ENCODE measurements around the gene RAB14.

RAB14 gene

GRCh38 chr9:121239071-121239470 lies 37.4 kb upstream of the RAB14 start:
- TF ChIP-seq POLR2AphosphoS5 (IDR thresholded peaks at IDR 0.05; ENCODE audit: borderline replicate concordance, low read depth, low read length), result no peak
- no peak for TF ChIP-seq EZH2 (IDR thresholded peaks at IDR 0.05)
- TF ChIP-seq FOXP2 (optimal IDR thresholded peaks at IDR 0.05; ENCODE audit: control extremely low read depth, extremely low read length, insufficient read depth), result no peak
- Histone ChIP-seq H3K9me3 (ENCODE audit: low read depth, low read length) (no peaks in the 10 kb centered on the region), H3K36me3 (ENCODE audit: insufficient read depth, low read length) (no peaks in the 10 kb centered on the region), H3K27ac (no peak overlapping the region), H3K4me3 (no peak overlapping the region), H3K9ac (ENCODE audit: insufficient read length) (no peak overlapping the region)
- no peak for DNase-seq (ENCODE audit: low read depth, low spot score)

- TF ChIP-seq FOXP2 (optimal IDR thresholded peaks at IDR 0.05; ENCODE audit: control extremely low read depth, extremely low read length, insufficient read depth) (no peak), POLR2AphosphoS5 (IDR thresholded peaks at IDR 0.05; ENCODE audit: borderline replicate concordance, low read depth, low read length) (no peak), EZH2 (IDR thresholded peaks at IDR 0.05) (no peak)
- H3K27ac ChIP-seq, result no peak overlapping the region
- H3K9me3 ChIP-seq (ENCODE audit: low read depth, low read length), result no peaks in the 10 kb centered on the region
- H3K9ac ChIP-seq (ENCODE audit: insufficient read length), result no peak overlapping the region
- no peak overlapping the region for H3K4me3 ChIP-seq
- no peak for DNase-seq (ENCODE audit: low read depth, low spot score)
- H3K36me3 ChIP-seq (ENCODE audit: insufficient read depth, low read length), result no peaks in the 10 kb centered on the region
These were observed 36.2 kb upstream of the RAB14 start for GRCh38 chr9:121237916-121238315.

GRCh38 chr9:121235512-121235911 lies 33.8 kb upstream of the RAB14 start:
- Histone ChIP-seq H3K4me3 (no peak overlapping the region), H3K27ac (no peak overlapping the region), H3K9ac (ENCODE audit: insufficient read length) (no peak overlapping the region), H3K9me3 (ENCODE audit: low read depth, low read length) (no peaks in the 10 kb centered on the region), H3K36me3 (ENCODE audit: insufficient read depth, low read length) (no peaks in the 10 kb centered on the region)
- no peak for DNase-seq (ENCODE audit: low read depth, low spot score)
- no peak for TF ChIP-seq FOXP2 (optimal IDR thresholded peaks at IDR 0.05; ENCODE audit: control extremely low read depth, extremely low read length, insufficient read depth)
- TF ChIP-seq EZH2 (IDR thresholded peaks at IDR 0.05), result no peak
- no peak for TF ChIP-seq POLR2AphosphoS5 (IDR thresholded peaks at IDR 0.05; ENCODE audit: borderline replicate concordance, low read depth, low read length)

- Histone ChIP-seq H3K9ac (ENCODE audit: insufficient read length) (no peak overlapping the region), H3K9me3 (ENCODE audit: low read depth, low read length) (no peaks in the 10 kb centered on the region), H3K27ac (no peak overlapping the region), H3K36me3 (ENCODE audit: insufficient read depth, low read length) (no peaks in the 10 kb centered on the region), H3K4me3 (no peak overlapping the region)
- no peak for DNase-seq (ENCODE audit: low read depth, low spot score)
- TF ChIP-seq EZH2 (IDR thresholded peaks at IDR 0.05) (no peak), POLR2AphosphoS5 (IDR thresholded peaks at IDR 0.05; ENCODE audit: borderline replicate concordance, low read depth, low read length) (no peak), FOXP2 (optimal IDR thresholded peaks at IDR 0.05; ENCODE audit: control extremely low read depth, extremely low read length, insufficient read depth) (no peak)
These were observed 33.1 kb upstream of the RAB14 start for GRCh38 chr9:121234832-121235161.

- Histone ChIP-seq H3K9me3 (ENCODE audit: low read depth, low read length) (no peaks in the 10 kb centered on the region), H3K36me3 (ENCODE audit: insufficient read depth, low read length) (no peaks in the 10 kb centered on the region), H3K9ac (ENCODE audit: insufficient read length) (no peak overlapping the region), H3K27ac (no peak overlapping the region), H3K4me3 (no peak overlapping the region)
- TF ChIP-seq EZH2 (IDR thresholded peaks at IDR 0.05) (no peak), POLR2AphosphoS5 (IDR thresholded peaks at IDR 0.05; ENCODE audit: borderline replicate concordance, low read depth, low read length) (no peak), FOXP2 (optimal IDR thresholded peaks at IDR 0.05; ENCODE audit: control extremely low read depth, extremely low read length, insufficient read depth) (no peak)
- no peak for DNase-seq (ENCODE audit: low read depth, low spot score)
These were observed 32.5 kb upstream of the RAB14 start for GRCh38 chr9:121233906-121234831.

- H3K9me3 ChIP-seq (ENCODE audit: low read depth, low read length), result no peaks in the 10 kb centered on the region
- no peak for TF ChIP-seq POLR2AphosphoS5 (IDR thresholded peaks at IDR 0.05; ENCODE audit: borderline replicate concordance, low read depth, low read length)
- TF ChIP-seq FOXP2 (optimal IDR thresholded peaks at IDR 0.05; ENCODE audit: control extremely low read depth, extremely low read length, insufficient read depth), result no peak
- TF ChIP-seq EZH2 (IDR thresholded peaks at IDR 0.05), result no peak
- no peak for DNase-seq (ENCODE audit: low read depth, low spot score)
- no peak overlapping the region for H3K9ac ChIP-seq (ENCODE audit: insufficient read length)
- no peak overlapping the region for H3K4me3 ChIP-seq
- no peaks in the 10 kb centered on the region for H3K36me3 ChIP-seq (ENCODE audit: insufficient read depth, low read length)
- no peak overlapping the region for H3K27ac ChIP-seq
These were observed 30.6 kb upstream of the RAB14 start for GRCh38 chr9:121232251-121232650.

GRCh38 chr9:121230256-121230655 lies 28.6 kb upstream of the RAB14 start:
- Histone ChIP-seq H3K9me3 (ENCODE audit: low read depth, low read length) (no peaks in the 10 kb centered on the region), H3K4me3 (no peak overlapping the region), H3K27ac (no peak overlapping the region), H3K9ac (ENCODE audit: insufficient read length) (no peak overlapping the region), H3K36me3 (ENCODE audit: insufficient read depth, low read length) (no peaks in the 10 kb centered on the region)
- no peak for DNase-seq (ENCODE audit: low read depth, low spot score)
- TF ChIP-seq POLR2AphosphoS5 (IDR thresholded peaks at IDR 0.05; ENCODE audit: borderline replicate concordance, low read depth, low read length) (no peak), EZH2 (IDR thresholded peaks at IDR 0.05) (no peak), FOXP2 (optimal IDR thresholded peaks at IDR 0.05; ENCODE audit: control extremely low read depth, extremely low read length, insufficient read depth) (no peak)

GRCh38 chr9:121227862-121228261 lies 26.2 kb upstream of the RAB14 start:
- DNase-seq (ENCODE audit: low read depth, low spot score), result no peak
- no peak for TF ChIP-seq FOXP2 (optimal IDR thresholded peaks at IDR 0.05; ENCODE audit: control extremely low read depth, extremely low read length, insufficient read depth)
- TF ChIP-seq POLR2AphosphoS5 (IDR thresholded peaks at IDR 0.05; ENCODE audit: borderline replicate concordance, low read depth, low read length), result no peak
- no peak for TF ChIP-seq EZH2 (IDR thresholded peaks at IDR 0.05)
- no peak overlapping the region for H3K27ac ChIP-seq
- H3K36me3 ChIP-seq (ENCODE audit: insufficient read depth, low read length), result no peaks in the 10 kb centered on the region
- H3K9ac ChIP-seq (ENCODE audit: insufficient read length), result no peak overlapping the region
- H3K4me3 ChIP-seq, result no peak overlapping the region
- no peaks in the 10 kb centered on the region for H3K9me3 ChIP-seq (ENCODE audit: low read depth, low read length)
